Mammary epithelial cell (primary cell): Measurements from ENCODE around the gene XYLT1.

Experiments
- CTCF ChIP-seq, 2 donors: IDR thresholded peaks in 1 of 2; conservative IDR thresholded peaks in 1 of 2; 2 replicates each; pipeline ENCODE4 v1.5.1; 2011 to 2012; ENCODE audit warnings: inconsistent platforms in 2 of 2, low read length in 2 of 2, mild to moderate bottlenecking in 2 of 2, control low read depth in 1 of 2, low read depth in 1 of 2; ENCODE audit not compliant: insufficient read depth in 1 of 2; ENCODE audit errors: extremely low read depth in 1 of 2
- EZH2 ChIP-seq: IDR thresholded peaks from 2 replicates; pipeline ENCODE4 v1.6.1; 2012; ENCODE audit warnings: low read length, inconsistent platforms, borderline replicate concordance

- TF ChIP-seq CTCF (conservative IDR thresholded peaks at IDR 0.05 in 1 of 2, IDR thresholded peaks at IDR 0.05 in 1 of 2; ENCODE audit: extremely low read depth in 1 of 2, insufficient read depth in 1 of 2, low read depth in 1 of 2, low read length in 2 of 2) = no peak
- TF ChIP-seq EZH2 = no peak
Observed at GRCh38 chr16:17374668-17375255, 96.0 kb downstream of the XYLT1 start.
